Skeletal muscle tissue (tissue), 4 donors: ENCODE measurements around the gene AADAC. TPM values are rescaled to one million over a fixed set of nuclear protein-coding genes. Genes with fewer than 3 reads are reported as not detected.
"Not testable (repeated sequence)": the region's sequence is repeated elsewhere in the genome, so short reads cannot be mapped to it uniquely, and the experiment has no call there.

Source experiments
- H3K27ac ChIP-seq: one replicate; pipeline ENCODE4 v1.7.0; 2013; ENCODE audit warnings: mild to moderate bottlenecking, low read depth, low read length, inconsistent platforms
- H3K27me3 ChIP-seq, 3 donors: one replicate each; pipeline ENCODE4 v1.7.0; 2013; ENCODE audit warnings: low read length in 3 of 3; ENCODE audit not compliant: control insufficient read depth in 3 of 3, insufficient read depth in 3 of 3
- H3K36me3 ChIP-seq, 3 donors: one replicate each; pipeline ENCODE4 v1.7.0; 2013; ENCODE audit warnings: low read length in 3 of 3; ENCODE audit not compliant: control insufficient read depth in 3 of 3, insufficient read depth in 3 of 3
- H3K4me1 ChIP-seq, 3 donors: one replicate each; pipeline ENCODE4 v1.7.0; 2013; ENCODE audit warnings: low read length in 3 of 3, mild to moderate bottlenecking in 3 of 3; ENCODE audit not compliant: control insufficient read depth in 3 of 3, insufficient read depth in 3 of 3
- H3K4me3 ChIP-seq, 3 donors: one replicate each; pipeline ENCODE4 v1.7.0; 2013; ENCODE audit warnings: low read length in 3 of 3
- H3K9ac ChIP-seq, 3 donors: one replicate each; pipeline ENCODE4 v1.7.0; 2013; ENCODE audit warnings: low read length in 3 of 3, mild to moderate bottlenecking in 3 of 3, moderate library complexity in 2 of 3, low read depth in 1 of 3
- H3K9me3 ChIP-seq, 3 donors: one replicate each; pipeline ENCODE4 v1.7.0; 2013; ENCODE audit warnings: low read length in 3 of 3; ENCODE audit not compliant: control insufficient read depth in 3 of 3
- total RNA-seq: library from RNA; depleted of rRNA; stranded (reverse); fragments of >200 nt; gene quantifications from one replicate; pipeline ENCODE4 v1.2.3, GENCODE V29; 2014
- donor health status: Osteomylitis.

Gene AADAC
- total RNA-seq, 1 donor from 2014 or later: 1.6 TPM

DNA sequence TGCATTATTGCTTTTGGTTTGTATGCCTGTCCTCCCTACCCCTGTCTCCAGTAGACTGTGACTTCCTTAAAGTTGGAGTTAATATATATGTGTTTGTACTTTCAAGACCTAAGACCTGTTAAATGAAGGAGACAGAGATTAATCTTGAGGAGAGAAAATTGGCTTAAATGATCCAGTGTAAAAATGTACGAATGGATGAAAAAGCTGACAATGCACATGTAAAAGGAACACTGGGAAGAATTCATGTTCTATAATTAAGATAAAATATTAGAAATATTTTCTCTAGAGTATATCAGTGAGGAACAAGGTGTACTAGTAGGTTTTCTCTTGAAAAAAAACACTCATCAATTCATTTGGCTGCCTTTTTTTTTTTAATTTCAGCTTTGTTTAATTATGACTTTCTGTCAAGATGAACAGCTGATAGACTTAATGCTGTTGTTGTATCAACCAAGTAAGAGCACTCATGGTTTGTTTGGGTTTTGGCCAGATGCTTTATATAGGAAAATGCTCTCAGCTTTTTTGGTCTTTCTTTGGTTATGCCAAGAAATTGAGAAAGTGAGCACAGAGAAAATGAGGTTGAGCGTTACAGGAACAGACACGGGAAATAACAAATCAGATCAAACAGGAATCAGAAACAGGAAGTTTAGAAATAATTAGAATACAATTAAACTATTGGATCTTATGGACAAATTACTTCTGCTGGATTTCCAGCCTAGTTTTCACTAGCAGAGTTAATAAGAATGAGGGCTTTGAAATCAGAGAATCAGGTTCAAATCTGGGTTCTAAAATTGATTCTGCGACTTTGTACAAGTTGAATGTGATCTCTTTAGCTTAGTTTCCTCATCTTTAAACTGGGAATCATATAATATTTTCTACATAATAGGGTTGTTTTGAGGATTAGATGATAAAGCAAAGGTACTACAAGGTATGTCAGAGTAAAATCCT lies 38.3 kb upstream of the AADAC start:
- Histone ChIP-seq H3K4me3 (no peak overlapping the region), H3K9ac (no peak overlapping the region), H3K4me1 (peaks cover 3 to 4% (median 3%) of the 10 kb centered on the region in 3 donors), H3K27ac (no peak overlapping the region), H3K36me3 (no peaks in the 10 kb centered on the region), H3K9me3 (no peaks in the 10 kb centered on the region), H3K27me3 (no peaks in the 10 kb centered on the region)

DNA sequence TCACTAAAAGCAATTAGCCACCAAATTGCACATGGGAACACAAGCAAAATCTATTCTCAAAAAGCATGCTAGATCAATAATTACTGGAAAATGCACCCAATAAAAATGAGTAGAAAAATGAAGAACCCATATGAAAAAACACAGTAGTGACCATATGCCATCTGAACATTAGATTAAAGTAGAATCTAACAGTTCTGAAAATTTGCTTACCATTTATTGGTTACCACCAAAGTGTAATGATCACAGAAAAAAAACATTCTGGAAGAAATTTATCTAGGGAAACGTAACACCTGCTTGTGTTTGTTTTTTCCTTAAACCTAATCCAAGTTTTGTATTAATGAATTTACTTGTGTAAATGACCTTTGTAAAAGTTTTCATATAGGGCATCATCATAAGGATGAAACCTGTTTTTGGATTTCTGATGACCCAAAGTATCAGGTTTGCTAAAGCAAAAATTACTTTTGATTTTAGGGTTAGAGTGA lies 37.6 kb upstream of the AADAC start:
- Histone ChIP-seq H3K9ac (no peak overlapping the region), H3K9me3 (no peaks in the 10 kb centered on the region), H3K4me1 (peaks cover 0 to 3% (median 2%) of the 10 kb centered on the region in 3 donors), H3K4me3 (no peak overlapping the region), H3K27me3 (no peaks in the 10 kb centered on the region), H3K36me3 (no peaks in the 10 kb centered on the region), H3K27ac (no peak overlapping the region)

DNA sequence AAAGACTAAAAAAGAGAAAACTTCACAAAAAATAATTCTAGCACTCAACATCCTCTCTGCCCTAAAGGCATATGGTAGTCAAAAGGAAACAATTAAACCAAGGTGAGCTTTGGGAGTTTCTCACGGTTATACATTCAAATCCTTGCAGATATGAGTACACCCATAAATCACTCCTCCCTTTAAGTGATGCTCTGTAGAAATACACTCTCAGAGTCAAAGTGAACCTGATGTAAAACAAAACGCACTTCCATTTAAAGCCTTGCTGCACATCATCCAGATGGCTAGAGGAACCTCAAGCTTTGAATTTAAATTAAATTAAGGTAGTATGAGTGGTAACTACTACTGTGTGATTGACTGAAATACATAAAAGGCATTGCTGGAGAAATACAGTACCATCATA lies 36.0 kb upstream of the AADAC start:
- Histone ChIP-seq H3K36me3 (no peaks in the 10 kb centered on the region), H3K9ac (no peak overlapping the region), H3K27ac (no peak overlapping the region), H3K4me3 (no peak overlapping the region), H3K9me3 (no peaks in the 10 kb centered on the region), H3K27me3 (no peaks in the 10 kb centered on the region), H3K4me1 (no peaks in the 10 kb centered on the region)

DNA sequence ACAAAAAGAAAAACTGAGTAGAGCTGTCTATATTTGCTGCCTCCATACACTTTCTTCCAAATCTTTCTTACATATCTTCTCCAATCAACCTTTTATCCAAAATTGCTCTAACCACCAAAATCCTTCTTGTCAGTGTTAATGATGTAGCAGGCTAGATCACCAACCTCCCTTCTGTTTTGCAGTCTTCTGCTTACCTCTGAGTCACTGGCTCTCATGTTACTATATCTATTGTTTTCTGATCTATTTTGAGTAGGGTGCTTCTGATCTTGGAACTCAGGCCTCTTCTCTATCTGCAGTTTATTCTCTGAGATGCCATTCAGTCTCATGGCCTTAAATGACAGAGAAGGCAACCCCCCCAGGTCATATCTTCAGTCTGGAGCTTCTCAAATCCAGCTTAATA lies 26.3 kb upstream of the AADAC start:
- Histone ChIP-seq H3K9ac (no peak overlapping the region), H3K4me1 (no peaks in the 10 kb centered on the region), H3K27me3 (no peaks in the 10 kb centered on the region), H3K9me3 (no peaks in the 10 kb centered on the region), H3K36me3 (no peaks in the 10 kb centered on the region), H3K27ac (no peak overlapping the region), H3K4me3 (no peak overlapping the region)

GRCh38 chr3:151788401-151788800 lies 25.5 kb upstream of the AADAC start:
- no peak overlapping the region for H3K27ac ChIP-seq
- no peaks in the 10 kb centered on the region for H3K36me3 ChIP-seq
- no peak overlapping the region for H3K9ac ChIP-seq
- no peaks in the 10 kb centered on the region for H3K27me3 ChIP-seq
- no peaks in the 10 kb centered on the region for H3K9me3 ChIP-seq
- H3K4me3 ChIP-seq: no peak overlapping the region
- no peaks in the 10 kb centered on the region for H3K4me1 ChIP-seq

GRCh38 chr3:151789853-151790463 lies 24.0 kb upstream of the AADAC start:
- Histone ChIP-seq H3K36me3 (no peaks in the 10 kb centered on the region), H3K27me3 (no peaks in the 10 kb centered on the region), H3K9me3 (no peaks in the 10 kb centered on the region), H3K9ac (no peak overlapping the region), H3K4me3 (no peak overlapping the region), H3K4me1 (no peaks in the 10 kb centered on the region), H3K27ac (no peak overlapping the region)

GRCh38 chr3:151790763-151791162 lies 23.2 kb upstream of the AADAC start:
- H3K9ac ChIP-seq, H3K4me1 ChIP-seq, H3K36me3 ChIP-seq, H3K27me3 ChIP-seq, H3K9me3 ChIP-seq, H3K4me3 ChIP-seq, H3K27ac ChIP-seq: not testable (repeated sequence)

DNA sequence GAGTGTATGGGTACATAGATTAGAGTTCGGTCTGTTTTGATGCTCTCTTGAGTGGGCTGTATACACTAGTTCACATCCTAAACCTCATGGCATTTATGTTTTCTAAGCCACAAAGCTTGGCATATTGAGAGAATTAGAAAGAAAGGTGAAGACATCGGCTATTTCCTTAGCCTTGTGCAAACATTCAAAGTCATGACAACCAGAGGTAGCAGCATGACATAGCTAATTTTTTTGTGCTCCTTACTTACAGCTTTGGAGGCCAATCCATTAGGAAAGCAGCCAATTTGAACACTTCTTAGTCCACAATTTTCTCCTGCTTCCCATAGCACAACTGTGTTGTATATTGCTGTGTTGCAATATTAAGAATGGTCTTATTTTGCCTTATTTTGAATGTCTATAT lies 21.5 kb upstream of the AADAC start:
- Histone ChIP-seq H3K27ac (no peak overlapping the region), H3K4me3 (no peak overlapping the region), H3K27me3 (no peaks in the 10 kb centered on the region), H3K9ac (no peak overlapping the region), H3K4me1 (no peaks in the 10 kb centered on the region), H3K9me3 (no peaks in the 10 kb centered on the region), H3K36me3 (no peaks in the 10 kb centered on the region)

GRCh38 chr3:151793636-151794035 lies 20.3 kb upstream of the AADAC start:
- Histone ChIP-seq H3K36me3 (no peaks in the 10 kb centered on the region), H3K9me3 (no peaks in the 10 kb centered on the region), H3K4me3 (no peak overlapping the region), H3K27me3 (no peaks in the 10 kb centered on the region), H3K27ac (no peak overlapping the region), H3K4me1 (no peaks in the 10 kb centered on the region), H3K9ac (no peak overlapping the region)

DNA sequence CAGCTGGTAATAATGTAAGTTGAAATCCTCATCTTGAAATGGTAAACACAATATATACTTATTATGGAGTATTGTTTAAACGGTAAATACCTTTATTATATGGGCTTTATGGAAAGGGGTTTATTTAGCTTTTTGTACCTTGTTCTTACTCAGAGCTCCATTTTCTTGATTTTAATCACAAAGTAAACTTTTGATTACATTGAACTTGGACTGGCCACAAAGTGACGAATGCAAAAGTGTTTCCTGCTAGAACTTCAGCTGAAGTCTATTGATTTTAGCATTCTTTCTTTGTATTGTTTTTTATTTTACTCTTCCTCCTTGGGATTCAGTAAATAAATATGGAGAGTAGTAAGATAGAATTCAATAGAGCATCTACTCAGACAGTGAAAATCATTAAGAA lies 19.8 kb upstream of the AADAC start:
- Histone ChIP-seq H3K27me3 (no peaks in the 10 kb centered on the region), H3K27ac (no peak overlapping the region), H3K4me1 (no peaks in the 10 kb centered on the region), H3K9me3 (no peaks in the 10 kb centered on the region), H3K36me3 (no peaks in the 10 kb centered on the region), H3K4me3 (no peak overlapping the region), H3K9ac (no peak overlapping the region)
